ENCODE measurements around the gene CNTN6. TPM values are rescaled to one million over a fixed set of nuclear protein-coding genes. Genes with fewer than 3 reads are reported as not detected.

Gene CNTN6
- total RNA-seq, 1 donor from 2014 or later: 2.7 TPM

GRCh38 chr3:1172644-1173043 is 79.8 kb downstream of the CNTN6 start:
- DNase-seq (ENCODE audit: low spot score): no peak

- no peak for DNase-seq (ENCODE audit: low spot score)
Observed at GRCh38 chr3:1179146-1179545, 86.3 kb downstream of the CNTN6 start.

GRCh38 chr3:1183320-1184048 is 90.7 kb downstream of the CNTN6 start:
- DNase-seq (ENCODE audit: low spot score): no peak

DNA sequence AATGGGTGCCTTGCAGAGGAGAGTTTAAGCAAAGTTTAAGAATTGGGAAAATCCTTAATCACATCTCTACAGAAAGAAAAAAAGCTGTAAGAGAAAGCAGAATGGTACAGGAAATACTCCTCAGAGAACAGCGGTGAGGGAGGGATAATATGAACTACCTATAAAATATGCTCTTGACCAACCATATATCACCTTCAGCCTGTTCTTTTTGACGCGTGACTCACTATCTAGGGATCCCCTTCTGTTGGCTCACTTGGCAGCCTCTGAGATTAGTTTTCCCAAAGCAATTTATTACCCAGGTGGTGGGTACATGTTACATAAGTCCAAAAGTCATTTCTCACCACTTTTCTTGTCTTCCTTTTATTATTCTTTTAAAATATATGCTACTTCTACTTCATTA is 97.7 kb downstream of the CNTN6 start:
- no peak for DNase-seq (ENCODE audit: low spot score)

DNA sequence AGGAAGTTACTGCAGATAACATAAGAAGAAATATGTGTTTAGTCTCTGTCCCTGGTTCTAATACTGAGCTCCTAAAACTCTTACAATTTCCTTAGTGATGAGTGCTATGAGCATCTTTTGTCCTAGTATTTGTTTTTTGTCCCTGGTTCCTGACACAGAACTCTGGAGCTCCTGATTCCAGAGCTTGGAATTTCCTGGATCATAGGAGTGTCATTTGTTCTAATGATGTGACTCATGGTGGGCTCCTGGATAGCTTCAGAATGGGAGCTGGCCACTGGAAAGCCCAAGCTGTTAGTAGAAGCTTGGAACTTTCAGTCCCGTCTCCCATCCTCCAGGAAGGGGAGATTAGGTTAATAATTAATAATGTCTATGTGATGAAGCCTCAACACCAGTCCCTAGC is 98.2 kb downstream of the CNTN6 start:
- no peak for DNase-seq (ENCODE audit: low spot score)

DNA sequence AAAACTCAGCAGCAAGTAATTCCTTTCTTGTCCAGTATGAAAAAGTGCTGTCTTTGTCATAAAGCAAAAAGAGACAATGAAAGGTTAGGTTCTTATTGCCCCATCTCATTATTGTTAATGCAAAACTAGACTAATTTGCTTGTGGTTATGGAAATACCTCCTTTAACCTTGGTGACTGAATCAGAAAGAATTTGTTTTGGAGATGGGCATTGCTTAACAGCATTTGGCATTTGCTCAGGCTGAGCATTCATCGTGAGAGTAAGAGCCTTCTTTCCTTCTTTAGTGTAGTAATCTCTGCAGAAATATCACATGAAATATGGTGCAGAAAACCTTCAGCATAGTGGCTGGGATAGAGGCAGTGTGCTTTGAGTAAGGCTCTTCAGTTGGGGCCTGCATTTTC is 103.1 kb downstream of the CNTN6 start:
- no peak for DNase-seq (ENCODE audit: low spot score)

DNA sequence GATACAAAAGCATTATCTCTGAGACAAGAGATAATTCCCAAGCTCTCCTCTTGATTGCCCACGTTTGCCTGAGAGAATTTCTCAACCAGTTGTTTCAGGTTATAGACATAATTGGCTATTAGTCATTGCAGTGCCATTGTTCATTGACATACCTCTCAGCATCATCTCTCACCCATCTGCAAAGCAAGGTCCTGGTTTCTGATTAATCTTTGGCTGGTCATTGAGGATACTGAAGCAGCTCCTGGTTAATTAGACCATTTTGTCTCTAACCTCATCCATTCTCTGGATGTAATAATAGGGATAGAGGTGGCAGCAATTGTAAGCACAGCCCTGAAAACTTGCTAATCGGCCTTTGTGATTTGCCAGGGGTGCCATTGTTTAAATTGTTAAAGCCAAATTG is 104.2 kb downstream of the CNTN6 start:
- DNase-seq (ENCODE audit: low spot score): no peak

- no peak for DNase-seq (ENCODE audit: low spot score)
Observed at GRCh38 chr3:1200371-1200770, 107.5 kb downstream of the CNTN6 start.

- no peak for DNase-seq (ENCODE audit: low spot score)
Observed at GRCh38 chr3:1207904-1208303, 115.1 kb downstream of the CNTN6 start.

DNA sequence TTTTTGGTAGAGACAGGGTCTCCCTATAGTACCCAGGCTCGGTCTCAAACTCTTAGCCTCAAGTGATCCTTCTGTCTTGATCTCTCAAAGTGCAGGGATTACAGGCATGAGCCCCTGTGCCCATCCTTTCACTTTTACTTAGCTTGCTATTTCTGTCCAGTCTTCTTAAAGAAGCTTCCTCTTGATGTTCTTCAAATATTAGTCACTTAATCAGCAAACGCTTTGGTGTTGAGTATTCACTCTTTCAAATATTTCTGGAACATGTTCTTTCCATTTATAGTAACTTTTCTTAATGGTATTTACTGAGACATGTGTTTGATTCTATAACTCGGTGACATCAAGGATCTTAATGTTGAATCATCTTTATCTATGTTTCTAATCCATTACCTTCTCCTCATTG is 122.1 kb downstream of the CNTN6 start:
- DNase-seq (ENCODE audit: low spot score): no peak

DNA sequence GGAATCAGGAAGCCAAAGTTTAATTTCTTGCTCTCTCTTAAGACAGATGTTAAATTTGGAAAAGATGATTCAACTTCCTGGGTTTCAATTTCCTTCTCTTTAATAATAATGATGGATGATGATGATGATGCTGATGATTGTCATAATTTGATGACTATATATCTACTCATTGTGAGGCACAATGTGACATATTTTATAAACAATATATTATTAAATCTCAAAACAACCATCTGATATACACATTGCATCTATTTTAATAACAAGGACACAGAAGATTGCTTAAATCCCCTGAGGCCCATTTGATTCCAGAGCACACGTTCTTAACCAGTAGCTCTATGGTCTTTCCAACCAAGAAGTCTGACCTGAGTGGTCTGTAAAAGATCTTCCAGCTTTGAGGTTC is 124.0 kb downstream of the CNTN6 start:
- DNase-seq (ENCODE audit: low spot score): no peak

GRCh38 chr3:1227111-1227510 is 134.3 kb downstream of the CNTN6 start:
- no peak for DNase-seq (ENCODE audit: low spot score)

- no peak for DNase-seq (ENCODE audit: low spot score)
Observed at GRCh38 chr3:1228289-1228688, 135.5 kb downstream of the CNTN6 start.

DNA sequence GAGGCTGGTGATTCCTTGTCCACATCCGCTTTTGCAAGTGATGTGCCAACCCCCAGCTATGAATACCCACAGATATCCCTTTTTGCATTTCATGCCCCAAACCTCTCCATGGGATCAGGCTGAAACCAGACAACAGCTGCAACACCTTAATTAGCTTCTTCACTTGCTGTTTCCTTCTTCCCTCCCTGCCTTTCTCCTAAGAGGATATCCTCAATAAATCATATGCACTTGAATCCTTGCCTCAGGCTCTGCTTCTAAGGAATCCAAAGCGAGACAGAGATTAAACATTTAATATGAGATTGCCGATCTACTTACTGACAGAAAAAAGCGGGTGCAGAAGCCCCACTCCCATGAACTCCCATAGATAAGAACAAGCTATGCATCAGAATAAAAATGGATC is 138.1 kb downstream of the CNTN6 start:
- DNase-seq (ENCODE audit: low spot score): no peak

DNA sequence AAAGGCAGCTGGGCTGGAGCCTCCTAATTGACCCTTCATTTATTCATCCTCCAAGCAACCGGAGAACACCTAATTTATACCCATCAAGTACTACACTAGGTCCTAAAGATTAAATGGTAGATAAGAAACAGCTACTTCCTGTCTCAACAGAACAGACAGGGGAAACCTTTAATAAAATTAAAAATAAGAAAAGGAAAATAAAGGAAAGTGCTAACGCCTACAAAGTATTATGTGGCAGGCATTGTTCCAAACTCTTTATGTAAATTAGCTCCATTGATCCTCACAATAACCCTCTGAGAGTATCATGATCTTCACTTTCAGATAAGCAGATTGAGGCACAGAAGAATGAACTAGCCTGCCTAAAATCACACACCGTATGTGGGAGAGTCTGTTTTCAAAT is 139.5 kb downstream of the CNTN6 start:
- no peak for DNase-seq (ENCODE audit: low spot score)

DNA sequence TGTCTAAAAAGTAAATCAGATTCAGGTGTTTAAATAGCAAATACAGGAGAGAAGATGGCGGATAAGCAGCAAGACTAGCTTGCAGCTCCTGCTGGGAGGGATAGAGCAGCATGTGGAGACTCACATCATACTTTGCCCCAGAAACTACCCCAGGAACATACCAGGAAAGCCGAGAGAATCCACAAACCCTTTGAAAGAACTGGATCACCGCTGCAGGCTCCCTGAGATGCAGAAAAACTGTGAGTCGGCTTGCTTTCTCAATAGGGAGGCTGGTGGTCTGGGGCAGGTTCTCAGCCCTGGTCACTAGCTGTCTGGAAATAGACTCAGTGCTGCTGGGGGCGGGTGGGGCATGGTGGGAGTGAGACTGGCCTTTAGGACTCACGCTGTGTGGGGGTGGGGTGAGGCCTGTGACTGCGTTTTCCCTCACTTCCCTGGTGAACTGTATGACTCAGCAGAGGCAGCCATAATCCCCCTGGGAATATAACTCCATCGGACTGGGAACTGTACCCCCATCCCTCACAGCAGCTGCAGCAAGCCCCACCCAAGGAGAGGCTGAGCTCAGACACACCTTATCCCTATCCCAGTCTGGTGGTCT is 142.8 kb downstream of the CNTN6 start:
- no peak for DNase-seq (ENCODE audit: low spot score)

GRCh38 chr3:1251282-1252060 is 158.6 kb downstream of the CNTN6 start:
- DNase-seq (ENCODE audit: low spot score): no peak

DNA sequence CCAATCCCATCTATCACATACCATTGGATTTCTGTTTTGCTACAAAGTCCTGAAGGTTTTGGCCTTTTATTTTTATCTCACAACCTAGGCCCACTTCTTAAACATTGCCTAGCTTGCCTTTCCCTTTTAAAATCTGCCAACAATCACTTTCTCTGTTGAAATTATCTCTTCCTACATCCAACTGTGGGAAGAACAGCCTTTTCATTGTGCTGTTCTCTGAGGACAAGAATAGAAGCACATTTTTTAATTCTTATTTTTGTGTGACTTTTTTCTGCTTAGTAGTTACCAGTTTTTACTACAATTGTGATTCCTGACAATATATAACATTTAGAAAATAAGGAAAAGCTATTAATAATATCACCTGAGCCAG is 159.2 kb downstream of the CNTN6 start:
- no peak for DNase-seq (ENCODE audit: low spot score)

- no peak for DNase-seq (ENCODE audit: low spot score)
Observed at GRCh38 chr3:1262246-1262645, 169.4 kb downstream of the CNTN6 start.

DNA sequence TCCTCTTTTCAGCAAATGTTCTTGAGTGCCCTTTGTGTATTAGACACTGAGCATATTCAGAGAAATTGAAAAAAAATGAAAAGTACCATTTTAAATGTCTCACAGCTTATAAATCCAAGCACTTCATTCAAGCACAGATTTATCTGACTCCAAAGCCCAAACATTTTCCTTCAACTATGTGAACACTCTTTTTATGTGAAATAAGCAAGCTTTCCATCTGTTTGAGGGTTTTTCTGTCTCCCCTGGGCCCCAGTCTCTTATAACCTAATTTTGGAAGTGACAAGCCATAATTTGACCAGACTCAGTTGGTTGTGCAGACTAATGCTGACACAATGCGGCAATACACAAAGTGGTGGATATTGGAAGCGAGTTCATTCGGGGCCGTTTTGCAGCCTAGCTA is 170.3 kb downstream of the CNTN6 start:
- DNase-seq (ENCODE audit: low spot score): no peak

GRCh38 chr3:1269808-1270207 is 177.0 kb downstream of the CNTN6 start:
- DNase-seq (ENCODE audit: low spot score): no peak

DNA sequence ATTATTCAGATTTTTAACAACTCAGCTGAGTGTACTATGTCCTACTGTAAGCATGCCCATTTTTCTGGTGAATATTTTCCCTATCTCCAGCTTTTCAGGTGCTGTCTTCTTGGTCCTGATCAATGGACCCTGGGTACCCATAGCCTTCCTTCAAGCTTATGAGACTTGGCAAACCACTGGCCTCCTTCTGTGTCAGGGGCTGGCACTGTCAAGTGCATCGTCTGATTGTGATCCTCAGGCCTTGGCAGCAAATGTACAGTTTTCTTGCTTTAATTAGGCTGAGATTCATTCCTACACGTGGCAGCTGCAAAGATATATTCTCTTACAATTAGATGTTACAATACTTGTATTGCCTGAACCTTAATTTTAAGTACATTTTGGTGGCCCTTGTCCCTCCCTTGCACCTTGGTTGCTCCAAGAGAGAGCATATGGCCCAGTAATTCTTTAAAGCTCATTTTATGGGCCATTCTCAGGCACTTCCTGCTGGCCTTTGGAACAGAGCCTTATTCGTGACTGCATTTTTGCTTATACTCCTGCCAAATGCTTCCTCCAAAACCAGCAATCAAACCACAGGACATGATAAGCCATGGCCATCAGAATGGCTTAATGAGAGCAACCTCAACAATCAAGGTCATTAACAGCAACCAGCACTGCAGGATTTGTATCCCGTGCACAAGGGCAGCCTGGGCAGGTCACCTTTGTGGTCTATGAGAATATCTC is 179.9 kb downstream of the CNTN6 start:
- no peak for DNase-seq (ENCODE audit: low spot score)

GRCh38 chr3:1275495-1275894 is 182.7 kb downstream of the CNTN6 start:
- DNase-seq (ENCODE audit: low spot score): no peak

All from ureter (tissue), 1 donor.